ENCODE data around the gene NREP. TPM values are rescaled to one million over a fixed set of nuclear protein-coding genes. Genes with fewer than 3 reads are reported as not detected.

NREP gene
- total RNA-seq, 1 donor from 2014 or later: 21.6 TPM

DNA sequence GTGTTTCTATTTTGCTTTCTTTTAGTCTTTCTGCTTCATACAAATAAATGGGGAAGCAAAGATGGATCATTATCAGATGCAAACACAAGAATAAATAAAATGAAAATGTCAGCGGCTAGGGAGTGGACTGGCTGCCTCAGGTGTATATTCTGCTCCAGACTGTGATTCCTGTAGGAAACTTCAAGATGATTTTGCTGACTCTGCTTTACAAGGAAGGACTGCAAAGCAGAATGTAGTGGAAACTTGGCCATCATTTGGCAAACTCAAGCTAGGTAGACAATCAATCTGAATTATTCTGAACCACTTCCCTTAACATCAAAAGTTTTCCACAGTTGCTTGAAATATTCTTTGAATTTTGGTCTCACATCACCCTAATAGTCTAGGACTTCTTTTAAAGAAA, 38.1 kb upstream of the NREP start:
- H3K4me1 ChIP-seq: no peaks in the 10 kb centered on the region
- intact Hi-C loops (cut with DNase I): no loop called here
- DNase-seq (no peak), ATAC-seq (no peak)
- H3K4me3 ChIP-seq: no peak overlapping the region
- H3K27me3 ChIP-seq (ENCODE audit: low read depth): no peaks in the 10 kb centered on the region
- TF ChIP-seq, protein P1, sequence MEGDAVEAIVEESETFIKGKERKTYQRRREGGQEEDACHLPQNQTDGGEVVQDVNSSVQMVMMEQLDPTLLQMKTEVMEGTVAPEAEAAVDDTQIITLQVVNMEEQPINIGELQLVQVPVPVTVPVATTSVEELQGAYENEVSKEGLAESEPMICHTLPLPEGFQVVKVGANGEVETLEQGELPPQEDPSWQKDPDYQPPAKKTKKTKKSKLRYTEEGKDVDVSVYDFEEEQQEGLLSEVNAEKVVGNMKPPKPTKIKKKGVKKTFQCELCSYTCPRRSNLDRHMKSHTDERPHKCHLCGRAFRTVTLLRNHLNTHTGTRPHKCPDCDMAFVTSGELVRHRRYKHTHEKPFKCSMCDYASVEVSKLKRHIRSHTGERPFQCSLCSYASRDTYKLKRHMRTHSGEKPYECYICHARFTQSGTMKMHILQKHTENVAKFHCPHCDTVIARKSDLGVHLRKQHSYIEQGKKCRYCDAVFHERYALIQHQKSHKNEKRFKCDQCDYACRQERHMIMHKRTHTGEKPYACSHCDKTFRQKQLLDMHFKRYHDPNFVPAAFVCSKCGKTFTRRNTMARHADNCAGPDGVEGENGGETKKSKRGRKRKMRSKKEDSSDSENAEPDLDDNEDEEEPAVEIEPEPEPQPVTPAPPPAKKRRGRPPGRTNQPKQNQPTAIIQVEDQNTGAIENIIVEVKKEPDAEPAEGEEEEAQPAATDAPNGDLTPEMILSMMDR (IDR thresholded peaks at IDR 0.05): no peak
- no peaks in the 10 kb centered on the region for H3K9me3 ChIP-seq
- H3K27ac ChIP-seq: no peak overlapping the region
- no peaks in the 10 kb centered on the region for H3K36me3 ChIP-seq

- Histone ChIP-seq H3K4me3 (no peak overlapping the region), H3K36me3 (no peaks in the 10 kb centered on the region), H3K27me3 (ENCODE audit: low read depth) (no peaks in the 10 kb centered on the region), H3K27ac (no peak overlapping the region), H3K4me1 (no peaks in the 10 kb centered on the region), H3K9me3 (no peaks in the 10 kb centered on the region)
- intact Hi-C loops (cut with DNase I): no loop called here
- ATAC-seq (no peak), DNase-seq (no peak)
- TF ChIP-seq, protein P1 (IDR thresholded peaks at IDR 0.05): no peak
Observed at GRCh38 chr5:111792471-111793058, 35.6 kb upstream of the NREP start.

GRCh38 chr5:111790295-111790694, 33.3 kb upstream of the NREP start:
- no peak overlapping the region for H3K4me3 ChIP-seq
- TF ChIP-seq, protein P1 (IDR thresholded peaks at IDR 0.05): no peak
- ATAC-seq (no peak), DNase-seq (no peak)
- intact Hi-C loops (cut with DNase I): no loop called here
- H3K4me1 ChIP-seq: no peaks in the 10 kb centered on the region
- H3K9me3 ChIP-seq: no peaks in the 10 kb centered on the region
- no peaks in the 10 kb centered on the region for H3K36me3 ChIP-seq
- no peak overlapping the region for H3K27ac ChIP-seq
- H3K27me3 ChIP-seq (ENCODE audit: low read depth): no peaks in the 10 kb centered on the region

DNA sequence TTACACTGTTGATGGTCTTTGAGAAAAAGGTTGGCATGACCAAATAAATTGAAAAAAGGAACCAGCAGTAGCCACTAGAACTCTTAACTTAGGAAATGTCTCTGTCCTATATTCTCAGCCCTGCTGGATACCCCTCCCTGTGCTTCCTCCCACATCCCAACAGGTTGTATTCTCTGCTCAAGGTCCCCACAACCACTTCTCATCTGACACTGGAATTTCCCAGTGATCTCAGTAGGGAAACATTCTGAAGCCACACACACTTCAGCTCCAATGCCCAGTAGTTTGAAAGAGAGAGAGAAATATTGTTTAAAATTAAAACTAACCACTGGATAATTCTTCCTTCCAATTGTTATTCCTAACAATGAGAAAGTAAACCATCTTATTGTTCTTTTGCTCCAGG, 30.0 kb upstream of the NREP start:
- Histone ChIP-seq H3K27ac (no peak overlapping the region), H3K27me3 (ENCODE audit: low read depth) (no peaks in the 10 kb centered on the region), H3K4me1 (no peaks in the 10 kb centered on the region), H3K4me3 (no peak overlapping the region), H3K36me3 (no peaks in the 10 kb centered on the region), H3K9me3 (no peaks in the 10 kb centered on the region)
- DNase-seq (no peak), ATAC-seq (no peak)
- intact Hi-C loops (cut with DNase I): no loop called here
- TF ChIP-seq, protein P1 (IDR thresholded peaks at IDR 0.05): no peak

GRCh38 chr5:111784491-111785181, 27.6 kb upstream of the NREP start:
- intact Hi-C loops (cut with DNase I): no loop called here
- H3K27me3 ChIP-seq (ENCODE audit: low read depth): no peaks in the 10 kb centered on the region
- ATAC-seq (no peak), DNase-seq (no peak)
- H3K27ac ChIP-seq: no peak overlapping the region
- no peaks in the 10 kb centered on the region for H3K9me3 ChIP-seq
- H3K36me3 ChIP-seq: no peaks in the 10 kb centered on the region
- peaks cover 7% of the 10 kb centered on the region for H3K4me1 ChIP-seq
- TF ChIP-seq, protein P1 (IDR thresholded peaks at IDR 0.05): no peak
- H3K4me3 ChIP-seq: no peak overlapping the region
